Measurements from ENCODE around the gene INVS.
"Not testable (repeated sequence)": the region's sequence is repeated elsewhere in the genome, so short reads cannot be mapped to it uniquely, and the experiment has no call there.

- TF ChIP-seq CTCF (IDR thresholded peaks at IDR 0.05); EZH2 (IDR thresholded peaks at IDR 0.05; ENCODE audit: borderline replicate concordance, insufficient read depth, low read depth, low read length, poor library complexity, severe bottlenecking): not testable (repeated sequence)
Measured at GRCh38 chr9:100338736-100339135, 239.7 kb downstream of the INVS start.
